ENCODE measurements around the gene CTNNA1. TPM values are rescaled to one million over a fixed set of nuclear protein-coding genes. Genes with fewer than 3 reads are reported as not detected.

Gene CTNNA1
- total and polyA plus RNA-seq, 9 of the 15 experiments (the other 6 are each of a cell fraction or from before 2014, with no cell fraction given), result 29.6 to 117 (median 89.1) TPM

DNA sequence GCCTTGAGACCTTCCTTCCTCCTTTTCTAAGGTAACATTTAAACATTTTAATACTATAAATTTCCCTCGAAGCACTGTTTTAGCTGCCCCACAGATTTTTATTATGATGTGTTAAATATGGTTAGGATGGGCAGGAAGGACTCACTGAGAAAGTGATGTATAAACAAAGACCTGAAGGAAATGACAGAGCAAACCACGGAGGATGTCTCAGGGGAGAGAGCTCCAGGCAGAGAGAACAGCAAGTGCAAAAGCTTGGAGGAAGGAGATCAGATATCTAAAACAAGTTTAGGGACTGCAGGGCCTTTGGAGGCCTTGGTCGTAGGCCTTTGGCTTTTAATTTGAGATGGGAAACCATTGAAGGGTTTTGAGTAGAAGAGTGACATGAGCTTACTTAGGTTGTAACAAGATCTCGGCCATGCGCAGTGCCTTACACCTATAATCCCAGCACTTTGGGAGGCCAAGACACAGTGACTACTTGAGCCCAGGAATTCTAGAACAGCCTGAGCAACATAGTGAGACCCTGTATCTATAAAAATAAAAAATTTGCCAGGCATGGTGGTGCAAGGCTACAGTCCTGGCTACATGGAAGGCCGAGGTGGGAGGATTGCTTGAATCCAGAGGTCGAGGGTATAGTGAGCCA, 157.4 kb downstream of the CTNNA1 start (continued):
- TF ChIP-seq, protein P1, sequence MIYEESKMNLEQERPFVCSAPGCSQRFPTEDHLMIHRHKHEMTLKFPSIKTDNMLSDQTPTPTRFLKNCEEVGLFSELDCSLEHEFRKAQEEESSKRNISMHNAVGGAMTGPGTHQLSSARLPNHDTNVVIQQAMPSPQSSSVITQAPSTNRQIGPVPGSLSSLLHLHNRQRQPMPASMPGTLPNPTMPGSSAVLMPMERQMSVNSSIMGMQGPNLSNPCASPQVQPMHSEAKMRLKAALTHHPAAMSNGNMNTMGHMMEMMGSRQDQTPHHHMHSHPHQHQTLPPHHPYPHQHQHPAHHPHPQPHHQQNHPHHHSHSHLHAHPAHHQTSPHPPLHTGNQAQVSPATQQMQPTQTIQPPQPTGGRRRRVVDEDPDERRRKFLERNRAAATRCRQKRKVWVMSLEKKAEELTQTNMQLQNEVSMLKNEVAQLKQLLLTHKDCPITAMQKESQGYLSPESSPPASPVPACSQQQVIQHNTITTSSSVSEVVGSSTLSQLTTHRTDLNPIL (CRISPR knock-in tag; IDR thresholded peaks at IDR 0.05), result no peak
- TF ChIP-seq BRD4 (IDR thresholded peaks at IDR 0.05), result no peak
- no peak for TF ChIP-seq ZNF239 (CRISPR knock-in tag; IDR thresholded peaks at IDR 0.05)
- TF ChIP-seq NR1H2 (CRISPR knock-in tag; IDR thresholded peaks at IDR 0.05), result no peak
- TF ChIP-seq DIDO1 (tag; IDR thresholded peaks at IDR 0.05; ENCODE audit: low read depth), result no peak
- TF ChIP-seq BDP1 (IDR thresholded peaks at IDR 0.05; ENCODE audit: insufficient read depth, insufficient read length), result no peak

DNA sequence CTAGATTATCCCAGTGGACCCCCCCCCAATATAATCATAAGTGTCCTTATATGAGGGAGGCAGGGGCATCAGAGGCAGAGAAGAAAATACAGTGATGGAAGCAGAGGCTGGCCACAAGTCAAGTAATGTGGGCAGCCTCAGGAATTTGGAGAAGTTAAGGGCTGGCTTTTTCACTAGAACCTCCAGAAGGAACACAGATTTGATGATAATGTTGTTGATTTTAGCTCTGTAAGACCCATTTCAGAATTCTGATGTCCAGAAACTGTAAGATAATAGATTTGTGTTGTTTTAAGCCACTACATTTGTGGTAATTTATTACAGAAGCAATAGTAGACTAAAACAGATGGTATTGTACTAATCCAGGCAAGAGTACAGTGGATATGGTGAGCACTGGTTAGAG, 158.2 kb downstream of the CTNNA1 start:
- intact Hi-C loops (cut with micrococcal nuclease), result no loop called here
- ChIA-PET POLR2A (no interaction called here), CTCF (ENCODE audit: low intra/inter-chr PET ratio) (no interaction called here)
- H3K4me1 ChIP-seq (replicated peaks in 1 of 2; ENCODE audit: control insufficient read depth in 2 of 2, insufficient read depth in 2 of 2, low read length in 2 of 2), result peaks cover 0 to 10% of the 10 kb centered on the region in 2 experiments; a peak in 2 of 5 replicates
- H3K4me3 ChIP-seq, result no peak overlapping the region
- H3K9me3 ChIP-seq (replicated peaks; ENCODE audit: control insufficient read depth, insufficient read depth, low read depth, low read length), result no peaks in the 10 kb centered on the region
- no peaks in the 10 kb centered on the region for H4K20me1 ChIP-seq (replicated peaks; ENCODE audit: control insufficient read depth, insufficient read depth, low read length)
- FAIRE-seq, result no peak
- no peak overlapping the region for H3K4me2 ChIP-seq (ENCODE audit: insufficient read depth, low read length)
- H3K27ac ChIP-seq (ENCODE audit: extremely low read depth, low read depth, low read length), result no peak overlapping the region
- no peaks in the 10 kb centered on the region for H3K27me3 ChIP-seq (ENCODE audit: control insufficient read depth in 2 of 2, insufficient read depth in 2 of 2, low read length in 2 of 2)
- H3K9ac ChIP-seq (ENCODE audit: insufficient read depth in 1 of 2, low read depth in 2 of 2, low read length in 2 of 2), result no peak overlapping the region
- H2AFZ ChIP-seq (ENCODE audit: low read depth, low read length), result no peak overlapping the region
- BruUV-seq (replicated peaks), result no TSS peak
- H3K36me3 ChIP-seq (ENCODE audit: control insufficient read depth, insufficient read depth, low read length), result peaks cover 5% of the 10 kb centered on the region; the same call in 2 of the 3 replicates
- DNase-seq (ENCODE audit: extremely low read depth in 1 of 4, low spot score in 3 of 4), result no peak
- ATAC-seq, result 0 out of 3 replicates have a peak, but pooled peaks have one; percentile 40
- H3K79me2 ChIP-seq (ENCODE audit: control insufficient read depth, insufficient read depth, low read length), result no peaks in the 10 kb centered on the region
- in situ Hi-C loops (cut with MboI), result no loop called here
- no peaks in the 10 kb centered on the region for H3K9me1 ChIP-seq (ENCODE audit: control insufficient read depth, insufficient read depth, low read length)
- no peak for TF ChIP-seq ZNF184 (CRISPR knock-in tag; IDR thresholded peaks at IDR 0.05)
- no peak for TF ChIP-seq ZNF282 (CRISPR knock-in tag; IDR thresholded peaks at IDR 0.05)
- TF ChIP-seq HMGN3 (IDR thresholded peaks at IDR 0.05; ENCODE audit: borderline replicate concordance, extremely low read depth, insufficient read length, low read depth, low read length), result no peak
- TF ChIP-seq ZBTB17 (CRISPR knock-in tag; IDR thresholded peaks at IDR 0.05), result no peak
- TF ChIP-seq CREBBP (IDR thresholded peaks at IDR 0.05; ENCODE audit: low read depth, low read length), result no peak
- TF ChIP-seq TEAD2 (tag; IDR thresholded peaks at IDR 0.05), result no peak
- TF ChIP-seq SMARCA5 (IDR thresholded peaks at IDR 0.05), result no peak
- no peak for TF ChIP-seq CAMTA2 (CRISPR knock-in tag; conservative IDR thresholded peaks at IDR 0.05)
- TF ChIP-seq SRSF3 (IDR thresholded peaks at IDR 0.05; ENCODE audit: insufficient read depth, low read length), result no peak
- TF ChIP-seq, protein P2, sequence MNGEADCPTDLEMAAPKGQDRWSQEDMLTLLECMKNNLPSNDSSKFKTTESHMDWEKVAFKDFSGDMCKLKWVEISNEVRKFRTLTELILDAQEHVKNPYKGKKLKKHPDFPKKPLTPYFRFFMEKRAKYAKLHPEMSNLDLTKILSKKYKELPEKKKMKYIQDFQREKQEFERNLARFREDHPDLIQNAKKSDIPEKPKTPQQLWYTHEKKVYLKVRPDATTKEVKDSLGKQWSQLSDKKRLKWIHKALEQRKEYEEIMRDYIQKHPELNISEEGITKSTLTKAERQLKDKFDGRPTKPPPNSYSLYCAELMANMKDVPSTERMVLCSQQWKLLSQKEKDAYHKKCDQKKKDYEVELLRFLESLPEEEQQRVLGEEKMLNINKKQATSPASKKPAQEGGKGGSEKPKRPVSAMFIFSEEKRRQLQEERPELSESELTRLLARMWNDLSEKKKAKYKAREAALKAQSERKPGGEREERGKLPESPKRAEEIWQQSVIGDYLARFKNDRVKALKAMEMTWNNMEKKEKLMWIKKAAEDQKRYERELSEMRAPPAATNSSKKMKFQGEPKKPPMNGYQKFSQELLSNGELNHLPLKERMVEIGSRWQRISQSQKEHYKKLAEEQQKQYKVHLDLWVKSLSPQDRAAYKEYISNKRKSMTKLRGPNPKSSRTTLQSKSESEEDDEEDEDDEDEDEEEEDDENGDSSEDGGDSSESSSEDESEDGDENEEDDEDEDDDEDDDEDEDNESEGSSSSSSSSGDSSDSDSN (IDR thresholded peaks at IDR 0.05; ENCODE audit: borderline replicate concordance in 1 of 2, low read depth in 2 of 2, low read length in 2 of 2), result no peak
- TF ChIP-seq SIRT6 (IDR thresholded peaks at IDR 0.05; ENCODE audit: low read depth, low read length), result no peak
- TF ChIP-seq, protein P3, sequence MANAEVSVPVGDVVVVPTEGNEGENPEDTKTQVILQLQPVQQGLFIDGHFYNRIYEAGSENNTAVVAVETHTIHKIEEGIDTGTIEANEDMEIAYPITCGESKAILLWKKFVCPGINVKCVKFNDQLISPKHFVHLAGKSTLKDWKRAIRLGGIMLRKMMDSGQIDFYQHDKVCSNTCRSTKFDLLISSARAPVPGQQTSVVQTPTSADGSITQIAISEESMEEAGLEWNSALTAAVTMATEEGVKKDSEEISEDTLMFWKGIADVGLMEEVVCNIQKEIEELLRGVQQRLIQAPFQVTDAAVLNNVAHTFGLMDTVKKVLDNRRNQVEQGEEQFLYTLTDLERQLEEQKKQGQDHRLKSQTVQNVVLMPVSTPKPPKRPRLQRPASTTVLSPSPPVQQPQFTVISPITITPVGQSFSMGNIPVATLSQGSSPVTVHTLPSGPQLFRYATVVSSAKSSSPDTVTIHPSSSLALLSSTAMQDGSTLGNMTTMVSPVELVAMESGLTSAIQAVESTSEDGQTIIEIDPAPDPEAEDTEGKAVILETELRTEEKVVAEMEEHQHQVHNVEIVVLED (CRISPR knock-in tag; IDR thresholded peaks at IDR 0.05), result no peak

Measured in K562 (cell line).